Stimulated activated memory B cell treated with anti-CD40 and anti-IgM and Interleukin-4, amounts not matched to agents 10 μg/mL and 1 μg/mL and 100 μg/mL, for 72 hours (primary cell): ENCODE measurements around the gene UBALD2.
A peak's percentile ranks its signal among the peaks of the same experiment; 100 is the strongest.
"Not testable (repeated sequence)": the region's sequence is repeated elsewhere in the genome, so short reads cannot be mapped to it uniquely, and the experiment has no call there.

Experiments
- ATAC-seq: fragments of 150-1000 bp; cut with Tn5 transposase; 2 replicates; pipeline ENCODE4 v1.10.0; 2021
- H3K27ac Mint-ChIP-seq: one replicate; pipeline ENCODE4 v1.8.0; 2022; ENCODE audit warnings: mild to moderate bottlenecking, mixed read lengths
- H3K27me3 Mint-ChIP-seq: one replicate; pipeline ENCODE4 v1.8.0; 2022; ENCODE audit warnings: mixed read lengths
- H3K36me3 Mint-ChIP-seq: one replicate; pipeline ENCODE4 v1.8.0; 2022; ENCODE audit warnings: mixed read lengths
- H3K4me1 Mint-ChIP-seq: one replicate; pipeline ENCODE4 v1.8.0; 2022; ENCODE audit warnings: mixed read lengths
- H3K4me3 Mint-ChIP-seq: one replicate; pipeline ENCODE4 v1.8.0; 2022; ENCODE audit warnings: mild to moderate bottlenecking, moderate library complexity, mixed read lengths
- H3K9me3 Mint-ChIP-seq: one replicate; pipeline ENCODE4 v1.8.0; 2022; ENCODE audit warnings: mixed read lengths

UBALD2 gene

DNA sequence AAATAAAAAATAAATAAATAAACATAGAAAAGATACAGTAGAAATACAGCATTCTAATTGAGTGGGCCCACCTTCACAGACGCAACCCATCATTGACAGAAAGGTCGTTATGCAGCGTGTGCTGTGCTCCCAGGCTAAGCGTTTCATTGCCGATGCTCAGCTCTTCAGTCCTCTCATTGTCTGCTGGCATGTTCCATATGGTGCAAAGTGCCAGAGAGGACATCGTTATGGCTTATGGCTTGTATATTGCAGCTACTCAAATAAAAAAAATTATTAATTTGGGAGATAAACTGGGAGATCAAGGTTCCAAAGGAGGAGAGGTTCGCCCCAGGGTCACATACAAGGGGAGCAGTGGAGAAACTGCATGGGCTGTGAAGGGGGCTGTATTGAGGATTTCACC lies 11.3 kb upstream of the UBALD2 start:
- H3K9me3 Mint-ChIP-seq, result no peaks in the 10 kb centered on the region
- H3K36me3 Mint-ChIP-seq, result no peaks in the 10 kb centered on the region
- ATAC-seq, result no peak
- H3K27me3 Mint-ChIP-seq, result no peaks in the 10 kb centered on the region
- H3K4me3 Mint-ChIP-seq, result no peak overlapping the region
- peaks cover 19% of the 10 kb centered on the region for H3K4me1 Mint-ChIP-seq
- no peak overlapping the region for H3K27ac Mint-ChIP-seq

DNA sequence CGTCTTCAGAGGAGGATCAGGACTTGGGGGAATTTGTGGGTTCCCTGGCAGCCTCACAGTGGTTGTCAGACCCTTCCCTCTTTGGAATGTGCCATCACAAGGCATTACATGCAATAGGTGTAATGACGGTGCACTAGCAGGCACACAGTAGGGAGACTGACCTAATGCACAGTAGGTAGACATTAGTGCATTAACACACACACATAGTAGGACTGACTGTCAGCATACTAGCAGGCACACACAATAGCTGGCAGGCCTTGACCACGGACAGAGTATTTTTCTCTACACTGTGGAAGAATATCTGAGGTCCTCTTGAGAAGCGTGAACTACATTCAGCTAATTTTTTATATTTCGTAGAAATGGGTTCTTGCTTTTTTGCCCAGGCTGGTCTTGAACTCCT lies 10.9 kb upstream of the UBALD2 start:
- no peaks in the 10 kb centered on the region for H3K9me3 Mint-ChIP-seq
- no peaks in the 10 kb centered on the region for H3K36me3 Mint-ChIP-seq
- no peak for ATAC-seq
- no peak overlapping the region for H3K27ac Mint-ChIP-seq
- H3K4me1 Mint-ChIP-seq, result peaks cover 20% of the 10 kb centered on the region
- H3K27me3 Mint-ChIP-seq, result no peaks in the 10 kb centered on the region
- H3K4me3 Mint-ChIP-seq, result no peak overlapping the region

GRCh38 chr17:76255801-76256429 lies 9.2 kb upstream of the UBALD2 start:
- Mint-ChIP-seq H3K4me3 (no peak overlapping the region), H3K9me3 (no peaks in the 10 kb centered on the region), H3K36me3 (no peaks in the 10 kb centered on the region), H3K27me3 (no peaks in the 10 kb centered on the region), H3K4me1 (peaks cover 37% of the 10 kb centered on the region), H3K27ac (no peak overlapping the region)
- ATAC-seq, result no peak

GRCh38 chr17:76256430-76257050 lies 8.6 kb upstream of the UBALD2 start:
- H3K36me3 Mint-ChIP-seq, H3K4me3 Mint-ChIP-seq, H3K9me3 Mint-ChIP-seq, ATAC-seq, H3K27ac Mint-ChIP-seq, H3K27me3 Mint-ChIP-seq: not testable (repeated sequence)
- H3K4me1 Mint-ChIP-seq, result peaks cover 39% of the 10 kb centered on the region

DNA sequence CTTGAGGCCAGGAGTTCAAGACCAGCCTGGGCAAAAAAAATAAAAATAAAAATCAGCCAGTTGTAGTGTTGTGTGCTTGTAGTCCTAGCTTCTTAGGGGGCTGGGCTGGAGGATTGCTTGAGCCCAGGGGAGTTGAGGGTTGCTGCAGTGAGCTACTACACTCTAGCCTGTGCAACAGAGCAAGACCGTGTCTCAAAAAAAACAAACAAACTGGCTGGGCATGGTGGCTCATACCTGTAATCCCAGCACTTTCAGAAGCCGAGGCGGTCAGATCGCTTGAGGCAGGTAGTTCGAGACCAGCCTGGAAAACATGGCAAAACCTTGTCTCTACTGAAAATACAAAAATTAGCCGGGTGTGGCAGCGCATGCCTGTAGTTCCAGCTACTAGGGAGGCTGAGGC lies 4.9 kb upstream of the UBALD2 start:
- Mint-ChIP-seq H3K4me1 (peaks cover 47% of the 10 kb centered on the region), H3K27me3 (no peaks in the 10 kb centered on the region), H3K27ac (peak overlapping the region; percentile 60), H3K9me3 (no peaks in the 10 kb centered on the region), H3K4me3 (no peak overlapping the region), H3K36me3 (no peaks in the 10 kb centered on the region)
- no peak for ATAC-seq

DNA sequence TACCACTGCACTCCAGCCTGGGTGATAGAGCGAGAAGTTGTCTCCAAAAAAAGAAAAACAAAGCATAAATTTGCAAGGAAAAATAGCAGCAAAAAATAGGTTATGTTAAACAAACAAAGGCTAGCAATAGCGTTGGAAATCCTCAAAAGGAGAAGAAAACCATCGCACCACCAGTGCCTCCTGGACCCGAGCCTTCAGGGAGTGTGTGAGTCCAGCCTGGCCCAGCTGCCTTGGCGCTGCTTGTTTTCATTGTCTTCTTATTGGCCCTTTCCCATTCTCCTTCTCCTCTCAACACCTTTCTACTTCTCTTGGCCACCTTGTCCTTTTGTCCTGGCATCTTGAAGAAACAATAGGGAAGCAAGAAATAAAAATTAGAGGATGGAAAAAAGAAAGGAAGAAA lies 4.5 kb upstream of the UBALD2 start:
- Mint-ChIP-seq H3K9me3 (no peaks in the 10 kb centered on the region), H3K4me1 (peaks cover 47% of the 10 kb centered on the region), H3K27me3 (no peaks in the 10 kb centered on the region), H3K27ac (peak overlapping the region; percentile 60), H3K4me3 (peak overlapping the region; percentile 1), H3K36me3 (no peaks in the 10 kb centered on the region)
- ATAC-seq, result no peak

DNA sequence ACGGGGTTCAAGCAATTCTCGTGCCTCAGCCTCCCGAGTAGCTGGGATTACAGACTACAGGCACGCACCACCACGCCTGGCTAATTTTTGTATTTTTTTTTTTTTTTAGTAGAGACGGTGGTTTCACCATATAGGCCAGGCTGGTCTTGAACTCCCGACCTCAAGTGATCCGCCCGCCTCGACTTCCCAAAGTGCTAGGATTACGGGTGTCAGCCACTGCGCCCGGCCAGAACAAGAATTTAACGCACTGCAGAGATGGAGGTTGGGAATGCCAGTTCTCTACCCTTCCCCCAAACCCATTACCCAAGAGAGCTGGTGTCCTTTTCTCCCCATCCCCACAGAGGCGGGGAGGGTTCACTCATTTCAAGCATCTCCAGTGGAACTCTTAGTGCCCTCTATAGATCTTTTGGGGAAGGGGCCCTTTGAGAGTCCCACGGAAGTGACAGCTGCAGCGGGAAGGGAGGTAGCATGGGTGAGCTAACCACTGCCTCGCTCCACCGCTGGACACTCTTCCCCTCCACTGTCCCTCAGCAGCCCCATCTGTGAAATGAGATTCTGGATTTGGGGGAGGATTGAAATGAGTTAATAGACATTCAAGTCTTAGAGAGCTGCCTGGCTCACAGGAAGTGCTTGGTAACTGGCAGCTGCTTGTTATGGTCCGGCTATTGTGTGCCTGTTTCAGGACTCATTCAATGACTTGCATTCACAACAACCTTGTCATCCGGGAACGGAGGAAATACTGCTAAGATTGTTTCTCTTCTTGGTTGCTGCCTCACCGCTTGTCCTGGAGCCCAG lies 3.5 kb upstream of the UBALD2 start:
- Mint-ChIP-seq H3K27me3 (no peaks in the 10 kb centered on the region), H3K9me3 (no peaks in the 10 kb centered on the region), H3K4me1 (peaks cover 48% of the 10 kb centered on the region), H3K27ac (peak overlapping the region; percentile 80), H3K36me3 (no peaks in the 10 kb centered on the region), H3K4me3 (peak overlapping the region; percentile 67)
- ATAC-seq, result no peak

DNA sequence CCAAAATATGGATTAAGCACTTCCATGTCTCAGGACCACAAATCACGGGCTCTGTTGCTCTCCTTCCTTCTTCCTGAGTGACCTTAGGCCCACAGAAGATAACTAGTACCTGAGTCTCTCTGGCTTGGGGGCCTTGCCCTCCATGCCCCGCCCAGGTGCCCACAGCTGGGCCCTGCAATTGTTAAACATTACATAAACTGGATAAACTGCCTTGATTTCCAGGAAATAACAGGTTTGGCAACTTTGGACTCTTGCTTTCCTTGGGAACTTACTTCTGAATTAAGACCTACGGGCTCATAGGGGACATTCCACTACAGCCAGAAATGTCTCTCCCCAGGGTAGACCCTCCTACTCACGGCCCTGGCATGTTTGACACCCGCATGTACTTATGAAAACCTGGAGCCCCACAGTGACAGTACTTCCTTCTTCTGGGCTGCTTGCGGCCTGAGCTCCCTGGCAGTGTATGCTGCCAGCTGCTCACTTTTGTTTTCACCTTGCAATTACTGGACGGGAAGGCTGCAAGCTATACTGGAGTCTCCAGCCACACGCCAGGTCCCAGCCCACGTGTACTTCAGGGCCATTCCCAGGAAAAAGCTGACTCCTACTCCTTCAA lies 2.3 kb upstream of the UBALD2 start:
- Mint-ChIP-seq H3K36me3 (peaks cover 9% of the 10 kb centered on the region), H3K4me1 (peaks cover 60% of the 10 kb centered on the region), H3K27me3 (no peaks in the 10 kb centered on the region), H3K27ac (peak overlapping the region; percentile 80), H3K4me3 (peak overlapping the region; percentile 67), H3K9me3 (no peaks in the 10 kb centered on the region)
- peak; percentile 29 for ATAC-seq

GRCh38 chr17:76263896-76264295 lies 1.3 kb upstream of the UBALD2 start:
- peak overlapping the region; percentile 80 for H3K27ac Mint-ChIP-seq
- H3K36me3 Mint-ChIP-seq, result peaks cover 15% of the 10 kb centered on the region
- H3K27me3 Mint-ChIP-seq, result no peaks in the 10 kb centered on the region
- H3K4me1 Mint-ChIP-seq, result peaks cover 71% of the 10 kb centered on the region
- no peak for ATAC-seq
- H3K4me3 Mint-ChIP-seq, result peak overlapping the region; percentile 71
- no peaks in the 10 kb centered on the region for H3K9me3 Mint-ChIP-seq

- Mint-ChIP-seq H3K36me3 (peaks cover 15% of the 10 kb centered on the region), H3K9me3 (no peaks in the 10 kb centered on the region), H3K27ac (peak overlapping the region; percentile 80), H3K27me3 (no peaks in the 10 kb centered on the region), H3K4me1 (peaks cover 74% of the 10 kb centered on the region), H3K4me3 (peak overlapping the region; percentile 71)
- no peak for ATAC-seq
Measured at GRCh38 chr17:76264425-76264754, 758 bp upstream of the UBALD2 start.

- Mint-ChIP-seq H3K27me3 (no peaks in the 10 kb centered on the region), H3K9me3 (no peaks in the 10 kb centered on the region), H3K4me3 (peak overlapping the region; percentile 98), H3K27ac (peak overlapping the region; percentile 80), H3K36me3 (peaks cover 16% of the 10 kb centered on the region), H3K4me1 (peaks cover 70% of the 10 kb centered on the region)
- peak; percentile 0 for ATAC-seq
Measured at GRCh38 chr17:76265624-76266243, 586 bp downstream of the UBALD2 start.

- Mint-ChIP-seq H3K36me3 (peaks cover 21% of the 10 kb centered on the region), H3K4me3 (peak overlapping the region; percentile 98), H3K27me3 (no peaks in the 10 kb centered on the region), H3K9me3 (no peaks in the 10 kb centered on the region), H3K27ac (peak overlapping the region; percentile 80), H3K4me1 (peaks cover 71% of the 10 kb centered on the region)
- no peak for ATAC-seq
Measured at GRCh38 chr17:76266244-76266938, 1.2 kb downstream of the UBALD2 start.

DNA sequence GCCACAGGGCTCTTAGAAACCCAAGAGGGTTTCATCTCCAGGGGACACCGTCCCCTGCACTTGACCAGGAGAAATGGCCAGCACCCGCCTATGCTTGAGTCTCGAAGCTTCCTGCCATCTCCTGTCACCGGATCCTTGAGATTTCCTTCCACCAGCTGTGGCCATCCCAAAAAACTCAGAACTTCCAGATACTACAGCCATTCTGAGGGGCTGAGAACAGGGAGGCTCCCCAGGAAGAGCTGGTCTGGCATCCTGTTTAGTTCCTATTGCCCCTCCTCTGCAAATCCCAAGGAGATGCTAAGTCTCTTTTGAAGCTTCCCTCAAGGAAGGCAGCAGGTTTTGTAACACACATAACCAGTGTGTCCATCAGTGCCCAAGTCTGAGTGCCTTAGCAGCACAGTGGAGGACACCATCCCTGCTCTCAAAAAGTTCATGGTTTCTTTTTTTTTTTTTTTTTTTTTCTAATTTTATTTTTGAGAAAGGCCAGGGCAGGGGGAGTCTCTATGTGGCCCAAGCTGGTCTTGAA lies 2.0 kb downstream of the UBALD2 start:
- Mint-ChIP-seq H3K4me3 (peak overlapping the region; percentile 98), H3K27ac (peak overlapping the region; percentile 80), H3K27me3 (no peaks in the 10 kb centered on the region), H3K9me3 (no peaks in the 10 kb centered on the region), H3K4me1 (peaks cover 71% of the 10 kb centered on the region), H3K36me3 (peaks cover 21% of the 10 kb centered on the region)
- ATAC-seq, result no peak

- ATAC-seq, result not testable (repeated sequence)
- H3K4me1 Mint-ChIP-seq, result peaks cover 71% of the 10 kb centered on the region
Measured at GRCh38 chr17:76267581-76268001, 2.4 kb downstream of the UBALD2 start.

More at GRCh38 chr17:76267581-76268001, 2.4 kb downstream of the UBALD2 start:
- not testable (repeated sequence) for H3K9me3 Mint-ChIP-seq, H3K27me3 Mint-ChIP-seq
- Mint-ChIP-seq H3K36me3 (peaks cover 21% of the 10 kb centered on the region), H3K4me3 (peak overlapping the region; percentile 98), H3K27ac (peak overlapping the region; percentile 80)
